ENCODE measurements around the gene CIT.

CIT gene

GRCh38 chr12:119850330-119850729 is 26.8 kb downstream of the CIT start:
- DNase-seq (ENCODE audit: low read depth, low spot score): no peak

GRCh38 chr12:119843100-119843499 is 34.0 kb downstream of the CIT start:
- no peak for DNase-seq (ENCODE audit: low read depth, low spot score)

- no peak for DNase-seq (ENCODE audit: low read depth, low spot score)
Measured at GRCh38 chr12:119842380-119842779, 34.7 kb downstream of the CIT start.

- DNase-seq (ENCODE audit: low read depth, low spot score): no peak
Measured at GRCh38 chr12:119841433-119842210, 35.5 kb downstream of the CIT start.

GRCh38 chr12:119840582-119840981 is 36.5 kb downstream of the CIT start:
- no peak for DNase-seq (ENCODE audit: low read depth, low spot score)

- DNase-seq (ENCODE audit: low read depth, low spot score): no peak
Measured at GRCh38 chr12:119840168-119840567, 37.0 kb downstream of the CIT start.

- no peak for DNase-seq (ENCODE audit: low read depth, low spot score)
Measured at GRCh38 chr12:119838826-119839600, 38.1 kb downstream of the CIT start.

- no peak for DNase-seq (ENCODE audit: low read depth, low spot score)
Measured at GRCh38 chr12:119836781-119837180, 40.3 kb downstream of the CIT start.

- DNase-seq (ENCODE audit: low read depth, low spot score): no peak
Measured at GRCh38 chr12:119835068-119835467, 42.1 kb downstream of the CIT start.

- no peak for DNase-seq (ENCODE audit: low read depth, low spot score)
Measured at GRCh38 chr12:119829439-119829838, 47.7 kb downstream of the CIT start.

GRCh38 chr12:119828300-119828699 is 48.8 kb downstream of the CIT start:
- no peak for DNase-seq (ENCODE audit: low read depth, low spot score)

- no peak for DNase-seq (ENCODE audit: low read depth, low spot score)
Measured at GRCh38 chr12:119827760-119828159, 49.4 kb downstream of the CIT start.

- DNase-seq (ENCODE audit: low read depth, low spot score): no peak
Measured at GRCh38 chr12:119826661-119827445, 50.3 kb downstream of the CIT start.

- no peak for DNase-seq (ENCODE audit: low read depth, low spot score)
Measured at GRCh38 chr12:119825262-119825661, 51.9 kb downstream of the CIT start.

- DNase-seq (ENCODE audit: low read depth, low spot score): no peak
Measured at GRCh38 chr12:119822046-119822445, 55.1 kb downstream of the CIT start.

- no peak for DNase-seq (ENCODE audit: low read depth, low spot score)
Measured at GRCh38 chr12:119819322-119819721, 57.8 kb downstream of the CIT start.

- no peak for DNase-seq (ENCODE audit: low read depth, low spot score)
Measured at GRCh38 chr12:119817546-119818343, 59.4 kb downstream of the CIT start.

GRCh38 chr12:119809023-119809422 is 68.1 kb downstream of the CIT start:
- no peak for DNase-seq (ENCODE audit: low read depth, low spot score)

- DNase-seq (ENCODE audit: low read depth, low spot score): no peak
Measured at GRCh38 chr12:119808441-119808840, 68.7 kb downstream of the CIT start.

GRCh38 chr12:119807380-119807779 is 69.7 kb downstream of the CIT start:
- no peak for DNase-seq (ENCODE audit: low read depth, low spot score)

GRCh38 chr12:119804011-119804641 is 73.0 kb downstream of the CIT start:
- DNase-seq (ENCODE audit: low read depth, low spot score): no peak
